ENCODE results near the gene CCDC102B. TPM values are rescaled to one million over a fixed set of nuclear protein-coding genes. Genes with fewer than 3 reads are reported as not detected.
"Not testable (repeated sequence)": the region's sequence is repeated elsewhere in the genome, so short reads cannot be mapped to it uniquely, and the experiment has no call there.

CCDC102B gene
- total and polyA plus RNA-seq, 11 donors: 3.0 to 16.1 (median 5.3) TPM

- Histone ChIP-seq H3K4me3 (no peak overlapping the region), H3K36me3 (no peaks in the 10 kb centered on the region), H3K9me3 (no peaks in the 10 kb centered on the region), H3K27ac (no peak overlapping the region), H3K27me3 (no peaks in the 10 kb centered on the region), H3K4me1 (peaks cover 0 to 4% (median 0%) of the 10 kb centered on the region in 12 donors)
- TF ChIP-seq POLR2A (IDR thresholded peaks at IDR 0.05) (no peak), CTCF (IDR thresholded peaks at IDR 0.05) (no peak)
- intact Hi-C loops (cut with DNase I): no loop called here
- DNase-seq (no peak), ATAC-seq (no peak)
- WGBS, 4 donors: 74 to 83% (median 80%) methylated on average over 2 of the region's 2 CpGs
These were observed 67.1 kb downstream of the CCDC102B start for GRCh38 chr18:68865021-68865420.

GRCh38 chr18:68865503-68865902 is 67.6 kb downstream of the CCDC102B start:
- intact Hi-C loops (cut with DNase I): no loop called here
- Histone ChIP-seq H3K27ac (no peak overlapping the region), H3K4me3 (no peak overlapping the region), H3K4me1 (peaks cover 0 to 4% (median 0%) of the 10 kb centered on the region in 12 donors), H3K27me3 (no peaks in the 10 kb centered on the region), H3K36me3 (no peaks in the 10 kb centered on the region), H3K9me3 (no peaks in the 10 kb centered on the region)
- 72 to 81% (median 78%) methylated on average over 3 of the region's 3 CpGs for WGBS, 4 donors
- ATAC-seq (no peak), DNase-seq (no peak)
- no peak for TF ChIP-seq POLR2A (IDR thresholded peaks at IDR 0.05)
- no peak for TF ChIP-seq CTCF (IDR thresholded peaks at IDR 0.05)

- Histone ChIP-seq H3K4me1 (no peaks in the 10 kb centered on the region), H3K27ac (no peak overlapping the region), H3K9me3 (no peaks in the 10 kb centered on the region), H3K36me3 (peaks cover 0 to 5% (median 0%) of the 10 kb centered on the region in 9 donors), H3K27me3 (no peaks in the 10 kb centered on the region), H3K4me3 (no peak overlapping the region)
- no peak for DNase-seq
- intact Hi-C loops (cut with DNase I): loop anchor here in 1 of 10 donors (10.0 kb wide), 1 partner anchor 1212 kb away; no protein-coding TSS in a partner anchor
- no peak for ATAC-seq
- TF ChIP-seq POLR2A (IDR thresholded peaks at IDR 0.05) (no peak), CTCF (IDR thresholded peaks at IDR 0.05) (no peak)
- WGBS, 4 donors: 81 to 88% (median 82%) methylated on average over 4 of the region's 4 CpGs
These were observed 75.1 kb downstream of the CCDC102B start for GRCh38 chr18:68873003-68873402.

GRCh38 chr18:68874361-68874760 is 76.5 kb downstream of the CCDC102B start:
- Histone ChIP-seq H3K9me3 (no peaks in the 10 kb centered on the region), H3K27me3 (no peaks in the 10 kb centered on the region), H3K4me3 (no peak overlapping the region), H3K4me1 (no peaks in the 10 kb centered on the region), H3K27ac (no peak overlapping the region), H3K36me3 (peaks cover 0 to 5% (median 0%) of the 10 kb centered on the region in 9 donors)
- no peak for DNase-seq
- WGBS, 4 donors: 83 to 90% (median 89%) methylated on average over 1 of the region's 1 CpG
- ATAC-seq: no peak
- TF ChIP-seq CTCF (IDR thresholded peaks at IDR 0.05) (no peak), POLR2A (IDR thresholded peaks at IDR 0.05) (no peak)
- intact Hi-C loops (cut with DNase I): loop anchor here in 1 of 10 donors (10.0 kb wide), 1 partner anchor 1210 kb away; no protein-coding TSS in a partner anchor

- H3K36me3 ChIP-seq, H3K27me3 ChIP-seq, H3K4me1 ChIP-seq, H3K9me3 ChIP-seq, H3K27ac ChIP-seq, H3K4me3 ChIP-seq, ATAC-seq, DNase-seq: not testable (repeated sequence)
- intact Hi-C loops (cut with DNase I): loop anchor here in 1 of 10 donors (10.0 kb wide), 1 partner anchor 1205 kb away; no protein-coding TSS in a partner anchor
- 92 to 97% (median 94%) methylated on average over 10 to 21 of the region's 21 CpGs; no CpG with 5 or more reads in 1 of the 4 donors for WGBS, 4 donors
These were observed 82.1 kb downstream of the CCDC102B start for GRCh38 chr18:68879947-68880346.
